ENCODE results near the gene APOA4. TPM values are rescaled to one million over a fixed set of nuclear protein-coding genes. Genes with fewer than 3 reads are reported as not detected.

The APOA4 gene
- total and polyA plus RNA-seq, 9 of the 15 experiments (the other 6 are each of a cell fraction or from before 2014, with no cell fraction given): 0.07 TPM; not detected in 8

DNA sequence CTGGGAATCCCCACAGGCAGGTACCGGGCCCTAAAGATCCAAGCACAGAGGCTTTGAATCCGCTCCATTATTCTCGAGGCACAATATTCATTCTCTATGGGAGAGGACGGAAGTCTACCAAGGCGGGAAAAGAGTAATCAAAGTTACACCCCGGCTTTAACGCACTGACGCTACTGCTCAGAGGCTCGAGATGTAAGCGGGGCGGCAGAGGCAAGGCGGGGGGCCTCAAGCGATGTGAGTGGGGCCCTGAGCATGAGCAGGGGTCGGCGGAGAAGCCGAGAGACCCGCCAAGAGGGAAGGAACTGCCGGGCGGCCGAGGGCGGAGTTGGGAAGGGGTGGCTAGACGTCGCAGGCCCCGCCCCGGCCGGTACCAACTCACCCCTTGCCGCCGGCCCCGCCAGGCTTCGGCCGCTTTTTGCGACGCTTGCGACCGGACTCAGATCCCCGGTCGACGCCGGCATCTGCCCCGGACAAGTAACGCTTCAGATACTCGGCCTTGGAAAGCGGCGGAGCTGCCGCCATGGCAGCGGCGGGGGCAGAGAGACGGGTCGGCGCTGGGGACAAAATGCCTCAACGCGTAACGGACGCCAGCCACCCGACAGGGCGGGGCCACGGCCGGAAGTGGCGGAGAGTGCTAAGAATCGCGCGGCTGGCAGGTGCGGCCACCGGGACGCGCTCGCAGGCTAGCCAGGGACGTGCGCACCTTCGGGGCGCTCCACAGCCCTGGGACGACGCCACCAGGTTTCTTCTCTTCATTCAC lies 50.5 kb downstream of the APOA4 start, which contains the start of gene BUD13 (continued):
- no peak for TF ChIP-seq ZNF609 (CRISPR knock-in tag; IDR thresholded peaks at IDR 0.05; ENCODE audit: borderline replicate concordance)
- peak; percentile 93 for TF ChIP-seq CTBP1 (IDR thresholded peaks at IDR 0.05; ENCODE audit: borderline replicate concordance)
- no peak for TF ChIP-seq SMAD2 (IDR thresholded peaks at IDR 0.05; ENCODE audit: low read depth, low read length)
- TF ChIP-seq BRF1 (IDR thresholded peaks at IDR 0.05; ENCODE audit: borderline replicate concordance, extremely low read depth, insufficient read length): no peak
- TF ChIP-seq ZNF639 (CRISPR knock-in tag; conservative IDR thresholded peaks at IDR 0.05 in 1 of 2, IDR thresholded peaks at IDR 0.05 in 1 of 2): no peak
- TF ChIP-seq, protein P1, sequence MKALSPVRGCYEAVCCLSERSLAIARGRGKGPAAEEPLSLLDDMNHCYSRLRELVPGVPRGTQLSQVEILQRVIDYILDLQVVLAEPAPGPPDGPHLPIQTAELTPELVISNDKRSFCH (CRISPR knock-in tag; IDR thresholded peaks at IDR 0.05): no peak
- TF ChIP-seq, protein P1 (tag; IDR thresholded peaks at IDR 0.05): no peak
- peak; percentile 43; the same call in 1 of the 2 replicates for TF ChIP-seq ESRRA (IDR thresholded peaks at IDR 0.05; ENCODE audit: borderline replicate concordance, low read depth)
- no peak for TF ChIP-seq ZNF75A (CRISPR knock-in tag; IDR thresholded peaks at IDR 0.05)
- no peak for TF ChIP-seq MEIS2 (IDR thresholded peaks at IDR 0.05; ENCODE audit: partially characterized antibody)
- TF ChIP-seq ETV6 (IDR thresholded peaks at IDR 0.05; ENCODE audit: borderline replicate concordance in 1 of 2, low read depth in 2 of 2, low read length in 1 of 2): peak in 1 of 2 experiments; percentile 11; a peak in 1 of 4 replicates
- no peak for TF ChIP-seq ETV6 (CRISPR knock-in tag; IDR thresholded peaks at IDR 0.05; ENCODE audit: borderline replicate concordance)
- no peak for TF ChIP-seq KHSRP (IDR thresholded peaks at IDR 0.05)
- no peak for TF ChIP-seq SMAD3 (CRISPR knock-in tag; conservative IDR thresholded peaks at IDR 0.05)
- TF ChIP-seq ZBTB5 (IDR thresholded peaks at IDR 0.05): no peak
- peak; percentile 72 for TF ChIP-seq HCFC1 (IDR thresholded peaks at IDR 0.05; ENCODE audit: low read depth, low read length)
- peak; percentile 28; the same call in 1 of the 2 replicates for TF ChIP-seq MYNN (IDR thresholded peaks at IDR 0.05)
- no peak for TF ChIP-seq MYNN (CRISPR knock-in tag; IDR thresholded peaks at IDR 0.05)
